GM12892 (cell line): ENCODE data around the gene NADK.

Source experiments
- POLR2A ChIP-seq: IDR thresholded peaks from 2 replicates; pipeline ENCODE4 v1.6.1; 2011; ENCODE audit warnings: low read depth, low read length, control low read depth
- POLR2AphosphoS5 ChIP-seq: IDR thresholded peaks from 2 replicates; pipeline ENCODE4 v1.6.1; 2011; ENCODE audit warnings: low read depth, low read length, control low read depth

- TF ChIP-seq POLR2A (no peak), POLR2AphosphoS5 (no peak)
Observed at GRCh38 chr1:1817221-1817620, 39.0 kb upstream of the NADK start.
